Gastrocnemius medialis (tissue), 4 donors: Measurements from ENCODE around the gene NSL1.

Experiments
- CTCF ChIP-seq, 5 experiments: fragments of 450-650 bp in 3 of 5; fragments of 200-600 bp in 2 of 5; sonication (generic) in 2 of 5; IDR thresholded peaks in 4 of 5; conservative IDR thresholded peaks in 1 of 5; 1 replicate in 4 of 5; 2 replicates in 1 of 5; pipeline ENCODE4 v1.5.1; 2016 to 2019; ENCODE audit warnings: antibody characterized with exemption in 5 of 5, mild to moderate bottlenecking in 3 of 5, moderate library complexity in 3 of 5
- POLR2A ChIP-seq, 2 donors: fragments of 450-650 bp; IDR thresholded peaks; one replicate each; pipeline ENCODE4 v1.6.1; 2017; ENCODE audit warnings: antibody characterized with exemption in 2 of 2, mild to moderate bottlenecking in 2 of 2, moderate library complexity in 2 of 2

GRCh38 chr1:212700892-212701819 lies 90.4 kb downstream of the NSL1 start:
- TF ChIP-seq POLR2A (IDR thresholded peaks at IDR 0.05) (no peak), CTCF (IDR thresholded peaks at IDR 0.05 in 4 of 5, conservative IDR thresholded peaks at IDR 0.05 in 1 of 5) (no peak)
